Measurements from ENCODE around the gene EFCAB7.

Gene EFCAB7

GRCh38 chr1:63501256-63501655, 22.1 kb upstream of the EFCAB7 start:
- TF ChIP-seq CTCF (IDR thresholded peaks at IDR 0.05; ENCODE audit: insufficient read depth, low read length): no peak
- TF ChIP-seq REST (IDR thresholded peaks at IDR 0.05; ENCODE audit: insufficient replicate concordance, low read depth): no peak
- no peak for TF ChIP-seq SPI1 (IDR thresholded peaks at IDR 0.05; ENCODE audit: borderline replicate concordance, low read depth)
- TF ChIP-seq GABPA (IDR thresholded peaks at IDR 0.05; ENCODE audit: low read depth): no peak
- no peak for TF ChIP-seq POLR2AphosphoS5 (IDR thresholded peaks at IDR 0.05; ENCODE audit: low read depth)
- H3K27me3 ChIP-seq (ENCODE audit: insufficient read depth, poor library complexity, severe bottlenecking): no peaks in the 10 kb centered on the region
- no peak for DNase-seq (ENCODE audit: low read depth in 1 of 2, low spot score in 1 of 2)
- no peak overlapping the region for H3K27ac ChIP-seq (replicated peaks)
- no peak overlapping the region for H3K4me3 ChIP-seq (replicated peaks; ENCODE audit: insufficient read depth, low read length)

- no peak overlapping the region for H3K27ac ChIP-seq (replicated peaks)
- DNase-seq (ENCODE audit: low read depth in 1 of 2, low spot score in 1 of 2): no peak
- H3K27me3 ChIP-seq (ENCODE audit: insufficient read depth, poor library complexity, severe bottlenecking): no peaks in the 10 kb centered on the region
- TF ChIP-seq GABPA (IDR thresholded peaks at IDR 0.05; ENCODE audit: low read depth): no peak
- TF ChIP-seq SPI1 (IDR thresholded peaks at IDR 0.05; ENCODE audit: borderline replicate concordance, low read depth): no peak
- no peak for TF ChIP-seq POLR2AphosphoS5 (IDR thresholded peaks at IDR 0.05; ENCODE audit: low read depth)
- TF ChIP-seq REST (IDR thresholded peaks at IDR 0.05; ENCODE audit: insufficient replicate concordance, low read depth): no peak
- no peak for TF ChIP-seq CTCF (IDR thresholded peaks at IDR 0.05; ENCODE audit: insufficient read depth, low read length)
- H3K4me3 ChIP-seq (replicated peaks; ENCODE audit: insufficient read depth, low read length): no peak overlapping the region
Observed at GRCh38 chr1:63506782-63507181, 16.5 kb upstream of the EFCAB7 start.

GRCh38 chr1:63509718-63510117, 13.6 kb upstream of the EFCAB7 start:
- no peak overlapping the region for H3K4me3 ChIP-seq (replicated peaks; ENCODE audit: insufficient read depth, low read length)

More at GRCh38 chr1:63509718-63510117, 13.6 kb upstream of the EFCAB7 start:
- H3K27ac ChIP-seq (replicated peaks): no peak overlapping the region
- H3K27me3 ChIP-seq (ENCODE audit: insufficient read depth, poor library complexity, severe bottlenecking): no peaks in the 10 kb centered on the region
- no peak for TF ChIP-seq REST (IDR thresholded peaks at IDR 0.05; ENCODE audit: insufficient replicate concordance, low read depth)
- no peak for TF ChIP-seq SPI1 (IDR thresholded peaks at IDR 0.05; ENCODE audit: borderline replicate concordance, low read depth)
- no peak for TF ChIP-seq CTCF (IDR thresholded peaks at IDR 0.05; ENCODE audit: insufficient read depth, low read length)
- no peak for TF ChIP-seq GABPA (IDR thresholded peaks at IDR 0.05; ENCODE audit: low read depth)
- no peak for DNase-seq (ENCODE audit: low read depth in 1 of 2, low spot score in 1 of 2)

All from HL-60 (cell line).